ENCODE measurements around the gene OSBPL2.

Gene OSBPL2

GRCh38 chr20:62205618-62206387 lies 32.5 kb upstream of the OSBPL2 start:
- no peak for FAIRE-seq
- DNase-seq (ENCODE audit: extremely low spot score, insufficient read length, low read depth) = no peak

GRCh38 chr20:62206388-62206775 lies 31.9 kb upstream of the OSBPL2 start:
- no peak for DNase-seq (ENCODE audit: extremely low spot score, insufficient read length, low read depth)
- no peak for FAIRE-seq

GRCh38 chr20:62208061-62208794 lies 30.1 kb upstream of the OSBPL2 start:
- FAIRE-seq (no peak), DNase-seq (ENCODE audit: extremely low spot score, insufficient read length, low read depth) (no peak)

GRCh38 chr20:62208795-62209755 lies 29.2 kb upstream of the OSBPL2 start:
- DNase-seq (ENCODE audit: extremely low spot score, insufficient read length, low read depth) (no peak), FAIRE-seq (no peak)

GRCh38 chr20:62209850-62210495 lies 28.3 kb upstream of the OSBPL2 start:
- FAIRE-seq (no peak), DNase-seq (ENCODE audit: extremely low spot score, insufficient read length, low read depth) (no peak)

GRCh38 chr20:62210496-62210855 lies 27.8 kb upstream of the OSBPL2 start:
- no peak for DNase-seq (ENCODE audit: extremely low spot score, insufficient read length, low read depth)
- FAIRE-seq = no peak

- DNase-seq (ENCODE audit: extremely low spot score, insufficient read length, low read depth) (no peak), FAIRE-seq (no peak)
These were observed 27.1 kb upstream of the OSBPL2 start for GRCh38 chr20:62211216-62211615.

GRCh38 chr20:62211769-62212288 lies 26.5 kb upstream of the OSBPL2 start:
- FAIRE-seq = no peak

GRCh38 chr20:62212299-62212698 lies 26.0 kb upstream of the OSBPL2 start:
- no peak for FAIRE-seq
- no peak for DNase-seq (ENCODE audit: extremely low spot score, insufficient read length, low read depth)

More at GRCh38 chr20:62211769-62212288, 26.5 kb upstream of the OSBPL2 start:
- no peak for DNase-seq (ENCODE audit: extremely low spot score, insufficient read length, low read depth)

- no peak for DNase-seq (ENCODE audit: extremely low spot score, insufficient read length, low read depth)
- FAIRE-seq = no peak
These were observed 24.3 kb upstream of the OSBPL2 start for GRCh38 chr20:62214067-62214466.

GRCh38 chr20:62215020-62215990 lies 23.0 kb upstream of the OSBPL2 start:
- FAIRE-seq = no peak
- no peak for DNase-seq (ENCODE audit: extremely low spot score, insufficient read length, low read depth)

- DNase-seq (ENCODE audit: extremely low spot score, insufficient read length, low read depth) (no peak), FAIRE-seq (no peak)
These were observed 22.2 kb upstream of the OSBPL2 start for GRCh38 chr20:62215991-62216635.

- no peak for FAIRE-seq
- DNase-seq (ENCODE audit: extremely low spot score, insufficient read length, low read depth) = no peak
These were observed 21.4 kb upstream of the OSBPL2 start for GRCh38 chr20:62216636-62217566.

GRCh38 chr20:62217913-62218773 lies 20.2 kb upstream of the OSBPL2 start:
- DNase-seq (ENCODE audit: extremely low spot score, insufficient read length, low read depth) (no peak), FAIRE-seq (no peak)

- FAIRE-seq (no peak), DNase-seq (ENCODE audit: extremely low spot score, insufficient read length, low read depth) (no peak)
These were observed 19.0 kb upstream of the OSBPL2 start for GRCh38 chr20:62219101-62219991.
